HG03066 (cell line): ENCODE data around the gene IFITM5.
"Not testable (repeated sequence)": the region's sequence is repeated elsewhere in the genome, so short reads cannot be mapped to it uniquely, and the experiment has no call there.

Experiments used
- ATAC-seq: cut with Tn5 transposase; IDR thresholded peaks from one replicate; pipeline ENCODE4 v1.9.1; 2021; ENCODE audit warnings: low read depth; ENCODE audit not compliant: unreplicated experiment

Gene IFITM5

DNA sequence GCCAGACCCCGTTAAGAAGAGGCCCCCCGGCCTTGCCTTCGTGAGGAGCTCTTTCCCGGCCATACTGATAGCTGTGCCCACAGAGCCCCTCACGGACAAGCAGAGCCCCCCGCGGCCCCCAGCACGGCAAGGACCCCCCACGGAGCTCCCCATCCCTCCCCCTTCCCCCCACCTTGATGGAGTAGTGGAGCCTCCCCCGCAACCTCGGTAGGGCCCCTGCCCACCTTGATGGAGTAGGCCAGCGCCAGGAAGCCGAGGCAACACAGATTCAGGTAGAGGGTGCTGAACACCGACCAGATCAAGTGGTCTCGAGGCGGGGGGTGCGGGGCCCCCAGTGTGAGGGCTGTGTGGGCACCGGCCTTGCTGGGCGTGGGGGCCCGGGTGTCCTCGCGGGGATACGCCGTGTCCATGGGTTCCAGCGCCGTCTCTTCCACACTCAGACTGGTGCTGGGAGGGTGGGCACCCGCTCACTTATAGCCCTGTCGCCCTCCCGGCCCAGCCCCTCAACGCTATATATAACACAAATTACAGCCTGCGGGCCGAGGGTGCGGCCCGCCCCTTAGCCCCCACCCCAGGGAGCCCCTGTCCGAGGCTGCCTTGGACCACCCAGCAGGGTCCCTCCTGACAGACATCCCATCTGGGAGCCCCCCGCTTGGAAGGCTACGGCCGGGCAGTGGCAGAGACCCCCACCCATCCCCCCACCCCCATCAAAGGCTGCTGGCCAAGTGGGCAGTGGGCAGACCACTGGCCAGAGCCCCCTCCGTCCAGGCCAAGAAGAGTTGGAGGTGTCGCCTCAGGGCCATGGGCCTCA lies at the start of gene IFITM5:
Gene IFITM5 (minus strand): TSS at position 446 of the 811 bp plus-strand sequence. CDS start 36 bp downstream, at position 410.
- no peak for ATAC-seq

DNA sequence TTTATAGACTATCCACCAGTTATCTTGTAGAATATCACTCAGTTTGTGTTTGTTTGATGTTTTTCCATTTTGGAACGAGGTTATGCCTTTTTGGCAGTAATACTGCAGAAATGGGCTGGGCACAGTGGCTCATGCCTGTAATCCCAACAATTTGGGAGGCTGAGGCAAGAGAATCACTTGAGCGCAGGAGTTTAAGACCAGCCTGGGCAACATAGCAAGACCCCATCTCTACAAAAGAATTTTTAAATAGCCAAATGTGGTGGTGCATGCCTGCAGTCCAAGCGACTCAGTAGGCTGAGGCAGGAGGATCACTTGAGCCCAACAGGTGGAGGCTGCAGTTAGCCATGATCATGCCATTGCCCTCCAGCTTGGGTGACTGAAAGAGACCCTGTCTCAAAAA lies 47.2 kb upstream of the IFITM5 start:
- ATAC-seq = no peak

DNA sequence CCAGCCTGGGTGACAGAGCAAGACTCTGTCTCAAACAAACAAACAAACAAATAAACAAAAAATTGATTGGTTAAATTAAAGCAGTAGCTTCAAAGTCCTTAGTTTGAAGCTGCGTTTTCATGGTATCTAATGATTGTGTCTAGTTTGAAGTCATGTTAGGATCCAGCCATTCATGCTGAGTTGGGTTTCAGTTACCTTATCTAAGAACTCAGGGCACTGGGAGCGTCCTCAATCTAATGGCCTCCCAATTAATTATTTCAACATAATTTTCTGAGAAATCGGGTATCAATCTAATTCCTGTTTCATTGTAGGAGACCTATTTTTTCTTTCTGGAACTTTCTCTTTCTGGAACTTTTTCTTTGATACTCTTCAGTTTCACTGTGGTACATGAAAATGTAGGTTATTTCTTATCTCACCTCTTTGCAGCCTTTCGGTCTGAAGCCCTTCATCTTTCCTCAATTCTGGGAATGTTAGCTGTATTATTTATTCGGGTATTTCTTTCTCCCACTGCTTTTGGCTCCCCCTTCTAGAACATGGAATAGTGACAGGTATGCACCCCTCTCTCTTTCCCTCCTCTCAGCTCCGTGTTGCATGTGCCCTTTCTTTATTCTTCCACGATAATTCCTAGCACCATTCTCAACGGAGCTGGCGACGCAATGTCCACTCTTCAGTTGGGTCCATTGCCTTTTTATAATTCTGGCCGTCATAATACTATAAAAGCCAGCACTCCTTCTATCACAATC lies 45.7 kb upstream of the IFITM5 start:
- ATAC-seq = no peak

DNA sequence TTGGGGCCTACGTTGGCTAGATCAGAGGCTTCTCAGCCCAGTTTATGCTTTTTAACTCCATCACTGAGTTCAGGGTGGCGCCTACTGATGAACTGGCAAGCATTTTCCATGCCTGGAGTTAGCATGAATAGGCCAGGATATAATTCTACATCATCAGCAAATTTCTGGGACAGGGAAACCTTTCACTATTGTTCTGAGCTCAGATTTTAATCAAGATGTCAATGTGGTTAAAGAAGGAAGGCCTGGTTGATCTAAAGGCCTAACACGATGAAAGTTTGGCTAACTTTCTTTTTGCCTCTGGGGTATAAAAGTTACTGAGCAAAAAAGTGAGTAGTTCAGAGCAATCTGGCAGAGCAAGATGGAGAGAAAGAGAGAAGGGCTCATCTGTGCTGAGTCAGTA lies 43.0 kb upstream of the IFITM5 start:
- no peak for ATAC-seq

DNA sequence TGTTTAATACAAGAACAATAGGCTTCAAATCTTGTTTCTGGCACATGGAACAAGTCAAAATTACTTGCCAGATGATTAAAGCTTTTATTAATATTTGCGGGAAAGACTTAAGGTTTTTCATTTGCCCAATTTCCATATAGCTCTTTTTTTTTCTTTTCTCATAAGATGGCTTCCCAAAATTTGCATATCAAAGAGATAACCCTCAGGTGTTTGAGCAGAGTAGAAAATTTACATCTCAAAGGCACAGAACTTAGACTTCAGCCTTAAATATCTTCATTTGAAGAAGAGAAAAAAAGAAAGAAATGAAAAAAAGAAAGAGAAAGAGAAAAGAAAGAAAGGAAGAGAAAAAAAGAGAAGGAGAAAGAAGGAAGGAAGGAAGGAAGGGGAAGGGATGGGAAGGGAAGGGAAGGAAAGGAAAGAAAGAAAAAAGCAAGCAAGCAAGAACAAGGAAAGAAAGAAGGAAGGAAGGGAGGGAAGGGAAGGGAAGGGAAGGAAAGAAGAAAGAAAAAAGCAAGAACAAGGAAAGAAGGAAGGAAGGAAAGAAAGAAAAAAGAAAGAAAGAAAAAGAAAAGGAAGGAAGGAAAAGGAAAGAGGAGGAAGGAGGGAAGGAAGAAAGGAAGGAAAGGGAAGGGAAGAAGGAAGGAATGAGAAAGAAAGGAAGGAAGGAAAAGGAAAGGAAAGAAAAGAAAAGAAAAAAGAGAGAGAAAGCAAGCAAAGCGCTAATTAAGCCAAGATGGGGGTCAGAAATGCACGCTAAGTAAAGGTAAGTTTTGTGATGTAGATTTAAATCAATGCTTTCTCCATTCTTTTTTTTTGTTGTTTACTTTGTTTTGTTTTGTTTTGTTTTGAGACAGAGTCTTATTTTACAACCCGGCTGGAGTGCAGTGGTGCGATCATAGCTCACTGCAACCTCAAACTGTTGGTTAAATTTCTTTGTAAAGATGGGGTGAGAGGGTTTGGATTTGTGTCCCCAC lies 41.5 kb upstream of the IFITM5 start:
- no peak for ATAC-seq

DNA sequence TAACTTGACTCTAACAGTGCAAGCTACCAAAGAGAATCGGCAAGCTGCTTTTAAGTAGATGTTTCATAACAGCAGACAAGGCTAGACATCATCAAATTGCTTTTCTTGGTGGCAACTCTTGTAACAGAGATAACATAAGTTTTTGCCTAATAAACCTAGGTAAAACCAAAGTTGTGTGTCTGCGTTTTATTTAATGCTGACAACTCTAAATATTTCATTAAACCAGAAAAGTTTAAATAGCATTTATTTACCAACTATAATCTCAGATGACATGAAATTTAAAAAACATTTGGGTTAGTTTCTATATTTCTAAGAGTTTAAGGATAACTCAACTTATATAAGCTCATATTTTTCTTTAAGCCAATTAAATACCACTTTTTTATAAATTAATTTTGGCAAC lies 40.6 kb upstream of the IFITM5 start:
- ATAC-seq = no peak

DNA sequence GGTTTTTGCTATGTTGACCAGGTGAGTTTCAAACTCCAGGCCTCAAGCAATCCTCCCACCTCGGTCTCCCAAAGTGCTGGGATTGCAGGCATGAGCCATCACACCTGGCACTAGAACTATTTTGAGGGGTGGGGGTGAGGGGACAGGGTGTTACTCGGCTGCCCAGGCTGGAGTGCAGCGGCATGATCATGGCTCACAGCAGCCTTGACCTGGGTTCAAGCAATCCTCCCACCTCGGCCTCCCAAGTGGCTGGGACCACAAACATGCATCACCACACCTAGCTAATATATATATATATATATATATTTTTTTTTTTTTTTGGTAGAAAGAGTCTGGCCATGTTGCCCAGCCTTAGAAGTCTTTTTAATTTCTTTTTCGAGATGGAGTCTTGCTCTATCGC lies 38.4 kb upstream of the IFITM5 start:
- ATAC-seq = no peak

DNA sequence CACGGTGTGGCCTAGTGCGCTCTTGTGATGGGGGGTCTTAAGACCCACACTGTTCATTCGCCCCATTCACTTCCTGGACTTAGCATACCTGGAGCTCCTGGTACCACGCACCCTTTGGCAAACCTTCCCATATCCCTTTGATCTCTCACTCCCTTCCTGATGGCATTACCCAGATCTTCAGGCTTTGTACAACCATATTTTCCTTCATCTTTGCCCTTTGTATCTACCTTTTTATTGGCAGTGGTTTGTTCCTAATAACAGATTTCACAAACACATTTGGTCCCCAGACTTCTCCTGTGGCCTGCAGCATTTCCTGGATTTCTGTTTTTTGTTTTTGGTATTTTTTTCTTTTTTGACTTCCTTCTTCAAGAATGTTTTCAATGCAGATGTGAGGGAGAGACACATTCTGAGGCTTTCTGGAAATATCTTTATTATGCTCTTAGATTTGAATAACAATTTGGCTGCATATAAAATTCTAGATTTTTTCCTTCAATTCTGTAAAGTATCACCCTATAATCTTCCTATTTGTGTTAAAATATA lies 37.4 kb upstream of the IFITM5 start:
- ATAC-seq = no peak

DNA sequence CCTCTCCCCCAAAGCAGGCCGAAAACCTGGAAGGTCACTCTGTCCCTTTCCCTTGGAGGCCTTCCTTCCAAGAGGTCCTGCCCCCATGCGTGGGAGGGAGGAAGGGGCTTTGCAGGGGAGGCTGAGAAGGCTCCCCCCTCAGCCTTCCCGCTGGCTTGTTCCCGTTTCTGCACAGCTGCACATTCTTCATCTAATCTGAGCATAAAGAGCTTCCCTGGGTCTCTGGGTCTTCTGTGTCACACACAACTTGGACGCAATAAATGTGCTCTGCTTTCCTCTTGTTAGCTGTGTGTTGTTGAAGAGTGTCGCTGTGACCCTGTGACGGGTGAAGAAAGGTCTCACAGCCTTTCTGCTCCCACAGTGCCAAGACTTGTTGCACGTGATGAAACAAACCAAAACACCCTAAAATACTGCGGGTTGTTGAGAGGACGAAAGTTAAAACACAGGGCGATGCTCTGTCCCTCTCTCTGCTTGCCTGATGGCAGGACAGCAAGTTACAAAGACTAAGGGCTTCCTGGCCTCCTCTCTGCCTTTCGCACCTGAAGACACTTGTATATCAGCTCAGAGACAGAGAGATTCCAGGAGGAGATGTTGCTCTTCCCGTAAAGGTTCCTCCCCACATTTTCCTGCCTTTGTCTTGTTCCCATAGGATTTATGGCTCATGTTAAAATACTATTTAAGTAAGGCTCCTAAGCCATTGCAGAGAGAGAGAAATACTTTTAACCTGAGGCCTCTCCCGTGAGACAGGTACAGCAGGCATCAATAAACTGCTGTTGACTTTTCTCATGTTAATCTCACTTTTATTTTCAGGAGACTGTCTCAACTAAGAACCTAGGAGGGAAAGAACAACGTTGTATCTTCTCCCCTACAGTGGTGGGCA lies 36.7 kb upstream of the IFITM5 start:
- ATAC-seq = no peak

DNA sequence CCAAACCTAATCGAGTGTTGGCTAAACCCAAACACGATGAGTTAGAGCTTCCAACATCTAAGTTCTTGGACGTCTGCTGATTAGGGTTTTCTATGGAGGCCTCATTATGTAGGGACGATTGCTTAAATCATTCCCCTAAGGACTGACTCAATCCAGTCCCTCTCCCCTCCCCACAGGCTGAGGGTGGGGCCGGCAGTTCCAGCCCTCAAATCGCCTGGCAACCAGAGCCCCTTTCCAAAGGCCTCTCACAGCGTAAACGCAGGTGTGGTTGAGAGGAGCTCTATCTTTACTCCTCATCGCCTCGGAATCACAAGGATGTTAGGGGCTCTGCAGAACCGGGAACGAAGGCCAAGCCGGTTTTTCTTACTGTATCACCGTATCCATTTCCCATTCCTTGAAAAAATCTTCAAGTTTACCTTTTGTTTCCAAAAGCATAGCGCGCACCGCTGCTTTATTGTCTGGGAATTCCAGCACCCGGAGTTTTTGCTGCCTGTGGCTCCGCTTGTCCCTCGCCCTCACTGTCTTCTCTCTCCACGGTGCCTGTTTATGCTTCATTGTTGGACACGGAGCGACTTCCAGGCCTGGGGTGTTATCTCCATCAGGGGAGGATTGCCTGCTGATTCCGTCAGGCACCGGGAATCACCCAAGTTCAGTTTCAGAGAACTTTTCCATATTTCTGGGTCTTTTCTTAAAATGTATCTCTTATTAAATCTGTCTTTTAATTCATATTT lies 35.1 kb upstream of the IFITM5 start:
- no peak for ATAC-seq

DNA sequence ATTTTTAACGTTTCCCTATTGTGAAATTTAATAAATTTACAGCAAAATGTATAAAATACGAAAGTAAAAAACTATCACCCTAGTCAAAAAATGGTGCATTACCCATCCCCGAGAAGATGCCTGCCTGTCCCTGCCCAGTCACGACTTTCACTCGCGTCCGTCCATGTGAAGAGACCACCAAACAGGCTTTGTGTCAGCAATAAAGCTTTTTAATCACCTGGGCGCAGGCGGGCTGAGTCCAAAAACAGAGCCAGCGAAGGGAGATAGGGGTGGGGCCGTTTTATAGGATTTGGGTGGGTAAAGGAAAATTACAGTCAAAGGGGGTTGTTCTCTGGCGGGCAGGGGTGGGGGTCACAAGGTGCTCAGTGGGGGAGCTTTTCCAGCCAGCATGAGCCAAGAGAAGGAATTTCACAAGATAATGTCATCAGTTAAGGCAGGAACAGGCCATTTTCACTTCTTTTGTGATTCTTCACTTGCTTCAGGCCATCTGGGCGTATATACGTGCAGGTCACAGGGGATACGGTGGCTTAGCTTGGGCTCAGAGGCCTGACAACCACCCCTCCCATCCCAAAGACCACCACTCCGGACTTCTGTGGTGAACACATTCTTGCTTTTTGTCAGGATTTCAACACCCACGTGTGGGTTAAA lies 34.4 kb upstream of the IFITM5 start:
- ATAC-seq = not testable (repeated sequence)

DNA sequence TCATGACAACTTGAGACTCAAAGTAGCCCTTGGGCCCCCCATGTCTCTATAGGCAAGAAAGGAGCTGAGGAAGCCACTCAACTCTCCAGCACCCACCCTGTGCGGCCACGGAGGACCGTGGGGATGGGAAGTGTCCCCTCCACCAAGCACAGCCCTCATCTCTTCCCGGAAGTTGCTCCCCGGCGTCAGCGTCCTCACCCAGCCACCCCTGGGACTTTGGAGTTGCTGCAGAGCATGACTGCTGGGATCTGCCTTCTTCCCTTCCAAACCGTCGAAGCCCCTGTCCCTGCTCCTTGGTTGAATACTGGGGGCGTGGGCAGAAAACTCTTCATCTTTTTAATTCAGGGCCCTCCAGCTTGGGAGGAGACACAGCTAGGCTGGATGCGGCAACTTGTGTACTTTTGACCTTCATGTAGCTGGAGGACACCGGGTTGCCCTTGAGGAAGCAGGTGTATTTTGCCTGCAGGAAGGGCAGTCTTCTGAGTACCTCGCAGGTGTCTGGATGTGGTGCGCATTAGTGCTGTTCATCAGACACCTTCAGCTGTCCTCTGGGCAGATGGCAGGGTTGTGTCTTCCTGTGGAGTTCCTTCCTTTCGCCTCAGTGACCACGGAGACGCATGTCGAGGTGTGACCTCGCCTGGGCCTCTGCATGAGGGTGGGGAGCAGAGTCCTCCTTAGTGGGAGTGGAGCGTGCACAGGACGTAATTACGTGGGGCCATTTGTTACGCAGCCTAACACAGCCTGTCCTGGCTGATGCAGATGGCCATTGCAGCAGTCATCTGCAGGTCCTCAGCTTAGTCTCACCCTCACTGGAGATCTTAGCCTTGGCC lies 33.5 kb upstream of the IFITM5 start:
- ATAC-seq = no peak

DNA sequence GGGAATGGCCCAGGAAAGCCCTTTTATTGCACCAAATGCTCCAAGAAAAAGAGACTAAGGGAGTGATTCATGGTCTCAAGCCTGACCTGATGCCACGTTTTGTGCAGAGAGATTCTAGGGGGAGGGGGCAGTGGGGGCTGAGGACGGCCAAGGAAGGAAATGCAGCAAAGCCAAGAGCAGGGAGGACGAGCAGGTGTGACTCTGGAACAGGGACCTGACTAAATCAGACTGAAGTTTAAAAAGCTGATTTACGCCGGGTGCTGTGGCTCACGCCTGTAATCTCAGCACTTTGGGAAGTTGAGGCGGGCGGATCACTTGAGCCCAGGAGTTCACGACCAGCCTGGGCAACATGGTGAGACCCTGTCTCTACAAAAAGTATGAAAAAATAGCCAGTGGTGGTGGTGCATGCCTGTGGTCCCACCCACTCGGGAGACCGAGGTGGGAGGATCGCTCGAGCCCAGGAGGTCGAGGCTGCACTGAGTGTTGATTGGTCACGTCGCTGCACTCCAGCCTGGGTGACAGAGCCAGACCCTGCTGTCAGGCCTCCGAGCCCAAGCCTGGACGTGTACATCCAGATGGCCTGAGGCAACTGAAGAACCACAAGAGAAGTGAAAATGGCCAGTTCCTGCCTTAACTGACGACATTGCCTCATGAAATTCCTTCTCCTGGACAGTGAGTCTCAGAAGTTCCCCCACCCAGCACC lies 32.2 kb upstream of the IFITM5 start:
- no peak for ATAC-seq

DNA sequence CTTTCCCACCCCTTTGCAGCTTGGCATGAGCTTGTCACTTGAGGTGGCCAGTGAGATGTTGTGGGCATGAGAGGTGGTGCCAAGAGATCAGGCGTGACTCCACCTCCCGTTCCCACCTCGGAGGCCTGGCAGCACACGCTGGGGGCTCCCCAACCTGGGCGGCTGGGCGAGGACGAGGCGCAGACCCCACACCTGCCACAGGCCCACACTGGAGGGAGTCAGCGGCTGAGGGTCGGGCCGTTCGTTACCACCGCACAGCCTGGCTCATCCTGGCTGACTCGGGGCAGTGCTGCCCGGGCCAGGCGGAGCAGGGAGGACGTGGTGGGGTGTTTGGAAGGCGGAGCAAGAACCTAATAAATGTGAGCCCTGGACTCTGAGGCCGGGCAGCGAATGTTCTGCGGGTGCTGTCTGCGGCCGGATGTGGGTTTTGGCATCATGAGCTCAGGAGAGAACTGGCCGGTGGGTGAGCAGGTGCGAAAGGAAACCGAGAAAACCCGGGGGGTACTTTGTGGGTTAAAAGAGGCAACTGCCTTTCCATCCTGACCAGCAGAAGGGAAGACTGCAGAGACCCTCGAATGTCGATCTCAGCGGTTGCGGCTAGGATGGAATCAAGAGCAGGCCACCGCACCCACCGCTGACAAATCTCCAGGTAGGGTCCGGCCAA lies 31.5 kb upstream of the IFITM5 start:
- no peak for ATAC-seq

DNA sequence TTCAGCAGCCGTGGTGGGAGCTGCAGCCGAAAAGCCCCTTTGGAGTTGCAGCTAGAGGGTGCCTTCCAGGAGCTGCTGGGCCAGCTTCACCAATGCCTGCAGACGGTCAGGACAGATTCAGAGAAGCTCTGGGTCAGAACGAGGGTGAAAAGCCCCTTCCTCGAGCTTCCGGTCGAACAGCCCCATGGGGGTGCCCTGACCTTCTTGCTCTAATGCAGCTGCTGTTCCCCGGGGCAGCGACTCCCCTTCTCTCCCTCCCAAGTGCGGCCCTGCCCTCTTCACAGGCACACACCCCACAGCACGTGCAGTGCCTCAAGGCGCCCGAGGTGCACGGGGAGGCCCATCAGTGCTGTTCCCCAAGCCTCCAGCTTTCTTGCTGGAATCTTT lies 31.0 kb upstream of the IFITM5 start:
- ATAC-seq = no peak

DNA sequence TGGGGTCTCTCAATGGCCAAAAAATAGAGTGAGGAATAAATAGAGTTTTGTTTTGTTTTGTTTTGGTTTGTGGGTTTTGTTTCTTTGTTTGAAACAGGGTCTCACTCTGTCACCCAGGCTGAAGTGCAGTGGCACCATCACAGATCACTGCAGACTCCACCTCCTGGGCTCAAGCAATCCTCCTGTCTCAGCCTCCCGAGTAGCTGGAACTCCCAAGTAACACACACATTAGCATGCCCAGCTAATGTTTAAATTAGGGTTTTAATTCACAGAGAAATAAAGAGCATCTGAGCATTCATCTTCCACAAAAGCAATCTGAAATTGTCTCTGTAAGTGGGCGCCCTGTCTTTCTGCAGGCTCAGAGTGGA lies 30.5 kb upstream of the IFITM5 start:
- ATAC-seq = no peak
